OCI-M2 (cell line): ENCODE results near the gene ZCWPW2.

Source experiments
- DNase-seq: peaks from one replicate; lab custom pipeline; 2025; ENCODE audit not compliant: unreplicated experiment; lab: John Stamatoyannopoulos, UW

ZCWPW2 gene

DNA sequence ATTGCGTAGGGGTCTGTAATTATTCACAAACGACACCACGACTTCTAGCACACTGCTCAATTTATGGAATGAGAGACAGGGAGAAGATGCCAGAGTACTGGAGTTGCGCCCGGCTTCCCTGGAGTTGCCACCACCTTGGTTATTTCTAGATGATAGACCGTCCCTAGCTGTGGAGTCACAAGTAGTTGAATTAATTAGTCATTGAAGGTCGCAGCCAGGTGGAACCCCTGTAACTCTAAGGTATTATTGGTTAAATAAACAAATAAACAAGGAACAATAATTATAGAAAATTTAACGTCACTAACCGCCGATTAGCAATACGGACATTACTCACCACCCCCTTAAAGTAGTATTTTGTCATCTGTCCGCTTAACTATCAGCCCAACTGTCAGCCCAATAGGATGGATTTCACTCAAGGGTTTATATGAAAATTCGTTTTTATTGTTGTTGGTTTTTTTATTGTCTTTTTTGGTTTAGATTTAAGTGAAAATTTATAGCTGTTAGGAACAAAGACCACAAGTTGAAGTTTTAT is 1.0 kb downstream of the ZCWPW2 start:
- no peak for DNase-seq

DNA sequence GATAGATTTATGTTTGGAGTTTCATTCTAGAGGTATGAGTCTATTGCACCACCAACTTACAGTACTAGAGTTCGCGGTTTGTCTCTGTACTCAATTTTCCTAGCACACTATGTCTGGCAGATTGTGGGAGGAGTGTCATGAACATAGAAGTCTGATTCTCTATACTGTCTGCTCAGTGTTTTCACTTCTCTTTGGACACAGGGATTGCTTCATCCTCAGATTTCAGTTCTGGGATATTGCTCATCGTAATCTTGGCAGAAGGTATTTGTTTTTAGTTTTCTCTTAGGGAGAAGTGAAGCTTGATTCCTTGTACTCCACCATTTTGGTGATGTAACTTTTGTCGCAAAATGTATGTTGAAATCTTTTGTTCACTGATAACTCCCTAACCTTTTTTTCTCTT is 27.9 kb downstream of the ZCWPW2 start:
- no peak for DNase-seq

DNA sequence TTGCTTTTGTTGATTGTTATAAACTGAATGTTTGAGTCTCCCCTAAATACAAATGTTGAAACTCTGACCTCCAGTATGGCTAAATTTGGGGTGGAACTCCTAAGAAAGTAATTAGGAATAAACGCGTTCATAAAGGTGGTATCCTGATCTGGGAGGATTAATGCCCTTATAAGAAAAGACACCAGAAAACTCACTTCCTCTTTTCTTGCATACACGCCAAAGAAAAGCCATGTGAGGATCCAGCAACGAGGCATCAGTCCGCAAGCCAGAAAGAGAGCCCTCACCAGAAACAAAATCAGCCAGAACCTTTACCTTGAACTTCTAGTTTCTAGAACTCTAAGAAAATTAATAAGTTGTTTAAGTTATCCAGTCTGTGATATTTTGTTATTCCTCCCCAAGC is 37.5 kb downstream of the ZCWPW2 start:
- no peak for DNase-seq

- no peak for DNase-seq
Observed at GRCh38 chr3:28388978-28389377, 40.5 kb downstream of the ZCWPW2 start.

DNA sequence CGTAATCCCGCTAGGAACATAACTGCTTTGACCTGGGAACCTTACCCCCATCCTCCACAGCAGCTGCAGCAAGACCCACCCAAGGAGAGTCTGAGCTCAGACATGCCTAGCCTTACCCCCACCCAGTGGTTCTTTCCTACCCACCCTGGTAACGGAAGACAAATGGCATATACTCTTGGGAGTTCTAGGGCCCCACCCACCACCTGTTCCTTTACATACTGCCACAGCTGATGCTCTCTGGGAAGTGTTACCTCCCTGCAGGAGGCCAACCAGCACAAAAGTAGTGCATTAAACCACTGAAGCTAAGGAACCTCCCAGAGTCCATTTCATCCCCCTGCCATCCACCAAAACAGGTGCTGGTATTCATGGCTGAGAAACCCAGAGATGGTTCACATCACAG is 50.7 kb downstream of the ZCWPW2 start:
- no peak for DNase-seq

GRCh38 chr3:28406241-28406640 is 57.7 kb downstream of the ZCWPW2 start:
- DNase-seq = no peak

- DNase-seq = no peak
Observed at GRCh38 chr3:28449398-28449797, 100.9 kb downstream of the ZCWPW2 start.

DNA sequence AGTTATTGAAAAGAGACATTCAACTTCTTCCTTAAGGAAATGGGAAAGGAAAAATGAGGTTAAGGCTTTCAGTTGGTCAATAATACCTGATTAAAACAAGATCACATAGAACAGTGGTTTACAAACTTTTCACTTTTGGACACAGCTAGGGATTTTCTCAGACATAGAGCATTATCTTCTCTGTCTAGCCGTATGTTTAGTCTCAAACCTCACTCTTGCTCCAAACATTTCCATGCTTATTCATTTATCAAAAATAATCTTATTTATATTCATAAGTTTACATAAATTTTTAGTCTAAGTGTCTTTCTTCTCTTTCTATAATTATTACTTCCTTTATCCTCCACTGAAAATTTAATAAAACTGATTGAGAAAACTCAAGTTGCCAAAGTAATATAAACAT is 114.3 kb downstream of the ZCWPW2 start:
- no peak for DNase-seq

DNA sequence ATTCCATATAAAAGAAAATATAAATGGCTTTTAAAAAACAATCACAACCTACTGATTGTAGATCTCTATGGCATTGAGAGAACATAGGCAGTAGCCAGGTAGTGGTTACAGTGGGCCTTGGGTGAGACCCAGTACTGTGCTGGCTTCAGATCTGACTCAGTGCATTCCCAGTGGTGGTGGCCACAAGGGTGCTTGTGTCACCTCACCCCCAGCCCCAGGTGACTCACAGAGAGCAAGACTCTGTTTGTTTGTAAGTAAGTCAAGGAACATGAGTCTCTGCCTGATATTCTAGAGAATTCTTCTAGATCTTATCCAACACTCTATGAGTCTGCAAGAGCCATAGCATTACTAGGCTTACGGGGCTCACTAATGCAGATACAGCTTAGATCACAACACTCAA is 118.9 kb downstream of the ZCWPW2 start:
- DNase-seq = no peak

DNA sequence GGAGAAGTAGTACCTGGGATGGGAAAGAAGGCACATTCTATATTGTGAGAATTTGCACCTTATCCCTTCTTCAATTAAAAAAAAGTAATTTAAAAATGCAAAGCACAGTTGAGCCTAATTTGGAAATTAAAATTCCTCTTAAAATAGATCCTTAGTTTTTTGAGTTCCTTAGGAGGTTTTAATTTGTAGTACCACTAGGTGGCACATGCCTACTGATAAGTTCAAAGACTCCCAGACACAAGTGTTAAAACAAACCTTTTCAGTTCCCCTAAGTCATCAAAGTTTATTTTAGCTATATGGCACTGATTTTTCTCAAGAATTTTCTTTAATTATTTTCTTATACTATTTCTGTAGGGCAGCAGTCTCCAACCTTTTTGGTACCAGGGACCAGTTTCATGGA is 127.7 kb downstream of the ZCWPW2 start:
- no peak for DNase-seq

GRCh38 chr3:28476764-28477163 is 128.2 kb downstream of the ZCWPW2 start:
- DNase-seq = no peak

GRCh38 chr3:28485164-28485563 is 136.6 kb downstream of the ZCWPW2 start:
- DNase-seq = no peak

- DNase-seq = no peak
Observed at GRCh38 chr3:28495301-28495700, 146.8 kb downstream of the ZCWPW2 start.

- no peak for DNase-seq
Observed at GRCh38 chr3:28502397-28502937, 153.9 kb downstream of the ZCWPW2 start.

DNA sequence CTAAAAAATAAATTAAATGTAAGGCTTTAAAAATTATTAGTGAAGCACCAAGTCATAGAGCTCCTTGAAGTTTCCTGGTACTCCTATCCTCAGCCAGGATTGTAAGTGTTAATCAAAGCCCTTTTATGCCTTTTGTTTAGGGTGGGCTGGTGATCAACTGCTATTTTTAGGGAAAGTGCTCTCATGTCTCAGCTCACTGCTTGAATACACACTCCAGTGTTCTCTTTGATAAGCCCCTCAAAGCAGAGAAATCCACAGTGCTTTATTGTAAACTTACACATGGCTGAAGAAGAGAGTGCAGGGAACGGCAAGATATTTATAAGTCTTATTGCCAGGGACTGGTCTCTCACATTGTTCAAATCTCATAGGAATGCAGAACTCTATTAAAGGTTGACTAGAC is 156.5 kb downstream of the ZCWPW2 start:
- no peak for DNase-seq

GRCh38 chr3:28521663-28522062 is 173.1 kb downstream of the ZCWPW2 start:
- DNase-seq = no peak

DNA sequence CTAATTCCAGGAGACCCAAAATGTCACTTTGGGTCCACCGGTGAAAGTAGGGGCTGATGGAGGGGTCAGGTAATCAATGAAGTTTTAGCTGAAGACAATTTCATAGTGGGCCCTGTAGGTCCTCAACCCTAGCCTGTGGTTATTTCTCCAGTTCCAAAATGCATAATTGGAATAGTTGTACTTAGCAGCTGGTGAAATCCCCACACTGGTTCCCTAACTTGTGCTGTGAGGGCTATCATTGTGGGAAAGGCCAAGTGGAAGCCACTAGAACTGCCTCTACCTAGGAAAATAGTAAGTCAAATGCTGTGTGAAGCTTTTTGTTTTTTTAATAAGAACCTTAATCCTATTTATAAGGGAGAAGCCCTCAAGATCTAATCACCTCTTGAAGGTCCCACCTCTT is 193.8 kb downstream of the ZCWPW2 start:
- DNase-seq = no peak

DNA sequence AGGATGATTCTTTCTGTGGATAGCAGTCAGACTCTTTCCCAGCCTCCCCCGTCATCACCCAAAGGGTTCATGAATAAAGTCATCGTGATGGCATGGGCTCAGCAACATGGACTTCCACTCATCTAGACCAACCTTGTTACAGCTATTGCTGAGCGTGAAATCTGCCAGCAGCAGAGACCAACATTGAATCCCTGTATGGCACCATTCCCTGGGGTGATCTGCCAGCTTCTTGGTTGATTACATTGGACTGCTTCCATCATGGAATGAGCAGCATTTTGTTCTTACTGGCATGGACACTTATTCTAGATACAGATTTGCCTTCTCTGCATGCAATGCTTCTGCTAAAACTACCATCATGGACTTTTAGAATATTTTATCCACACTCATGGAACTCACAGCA is 195.7 kb downstream of the ZCWPW2 start:
- no peak for DNase-seq

DNA sequence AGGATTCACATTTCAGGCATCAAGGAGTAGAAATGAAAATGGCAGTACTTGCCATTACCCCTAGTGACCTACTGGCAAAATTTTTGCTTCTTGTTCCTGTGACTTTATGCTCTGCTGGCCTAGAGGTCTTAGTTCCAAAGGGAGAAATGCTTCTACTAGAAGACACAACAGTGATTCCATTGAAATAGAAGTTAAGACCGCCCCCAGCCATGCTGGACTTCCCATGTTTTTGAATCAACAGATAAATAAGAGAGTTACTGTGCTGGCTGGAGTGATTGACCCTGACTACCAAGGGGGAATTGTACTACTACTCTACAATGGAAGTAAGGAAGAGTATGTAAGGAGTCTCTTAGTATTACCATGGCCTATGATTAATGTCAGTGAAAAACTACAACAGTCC is 196.3 kb downstream of the ZCWPW2 start:
- no peak for DNase-seq

DNA sequence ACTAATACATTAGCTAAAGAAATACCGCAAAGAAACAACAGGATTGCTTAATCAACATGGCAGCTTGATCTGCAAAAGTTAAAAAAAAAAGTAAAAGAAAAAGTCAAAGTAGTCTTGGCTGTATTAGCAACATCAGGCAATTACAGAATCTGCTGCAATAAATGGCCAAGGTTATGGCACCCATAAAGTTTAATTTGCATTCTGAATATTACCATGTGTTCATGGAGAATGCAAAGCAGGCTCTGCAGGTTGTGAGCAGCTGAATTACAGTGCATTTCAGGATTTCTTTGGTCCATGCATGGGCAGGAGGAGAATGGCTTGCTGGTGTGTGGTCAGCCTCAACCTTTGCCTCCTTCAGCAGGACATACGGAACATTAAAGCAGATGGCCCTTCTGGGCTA is 199.2 kb downstream of the ZCWPW2 start:
- DNase-seq = no peak

DNA sequence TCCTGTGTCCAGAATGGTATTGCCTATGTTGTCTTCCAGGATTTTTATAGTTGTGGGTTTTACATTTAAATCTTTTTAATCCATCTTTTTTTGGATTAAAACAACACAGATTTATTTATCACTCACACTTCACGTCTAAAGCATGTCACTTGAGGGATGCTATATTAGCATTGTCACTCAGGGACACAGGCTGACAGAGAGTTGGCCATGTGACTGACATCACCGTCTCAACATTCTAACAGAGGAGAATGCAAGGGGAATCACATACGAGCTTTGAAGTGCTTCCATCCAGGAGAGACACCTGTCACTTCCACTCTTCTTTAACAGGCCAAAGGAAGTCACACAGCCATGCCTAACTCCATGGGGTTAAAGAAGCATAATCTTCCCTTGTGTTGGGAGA is 204.7 kb downstream of the ZCWPW2 start:
- DNase-seq = no peak

DNA sequence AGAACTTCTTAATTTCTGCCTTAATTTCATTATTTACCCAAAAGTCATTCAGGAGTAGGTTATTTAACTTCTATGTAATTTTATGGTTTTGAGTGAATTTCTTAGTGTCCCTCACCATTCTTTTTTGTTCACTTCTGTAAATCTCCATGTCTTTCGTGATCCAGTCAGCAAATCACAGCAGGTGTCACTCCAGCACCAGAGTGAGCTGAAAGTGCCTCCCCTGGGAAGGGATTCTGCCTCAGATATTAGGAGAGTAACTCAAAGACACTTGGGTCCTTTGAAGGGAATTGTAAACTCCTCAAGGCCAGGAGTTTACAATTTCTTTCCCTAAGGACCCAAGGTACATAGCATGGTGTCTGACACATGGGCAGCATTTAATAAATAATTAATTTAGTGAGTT is 207.7 kb downstream of the ZCWPW2 start:
- DNase-seq = no peak

GRCh38 chr3:28564211-28564610 is 215.7 kb downstream of the ZCWPW2 start:
- no peak for DNase-seq

DNA sequence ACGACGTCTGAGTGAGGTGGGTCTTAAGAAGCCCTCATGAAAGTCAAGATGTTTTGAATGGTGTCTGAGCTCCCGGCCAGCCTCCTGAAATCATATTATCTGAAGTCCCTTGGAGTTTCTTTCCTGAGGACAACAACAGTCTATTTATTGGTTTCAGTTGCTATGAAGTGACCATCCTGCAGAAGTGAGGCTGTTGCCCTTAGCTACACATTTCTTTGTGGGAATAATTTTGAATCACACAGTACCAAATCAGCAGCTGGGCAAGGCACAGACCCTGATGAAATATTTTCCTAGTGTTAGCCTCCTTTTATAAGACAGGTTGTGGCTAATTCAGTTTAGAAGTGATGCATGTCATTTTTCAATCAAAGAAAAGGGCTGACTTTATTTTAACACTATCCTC is 220.8 kb downstream of the ZCWPW2 start:
- DNase-seq = no peak
